Measurements from ENCODE around the gene PERCC1. TPM values are rescaled to one million over a fixed set of nuclear protein-coding genes. Genes with fewer than 3 reads are reported as not detected.

The PERCC1 gene
- total and polyA plus RNA-seq, 8 donors = 0.16 to 0.23 TPM; not detected in 6

DNA sequence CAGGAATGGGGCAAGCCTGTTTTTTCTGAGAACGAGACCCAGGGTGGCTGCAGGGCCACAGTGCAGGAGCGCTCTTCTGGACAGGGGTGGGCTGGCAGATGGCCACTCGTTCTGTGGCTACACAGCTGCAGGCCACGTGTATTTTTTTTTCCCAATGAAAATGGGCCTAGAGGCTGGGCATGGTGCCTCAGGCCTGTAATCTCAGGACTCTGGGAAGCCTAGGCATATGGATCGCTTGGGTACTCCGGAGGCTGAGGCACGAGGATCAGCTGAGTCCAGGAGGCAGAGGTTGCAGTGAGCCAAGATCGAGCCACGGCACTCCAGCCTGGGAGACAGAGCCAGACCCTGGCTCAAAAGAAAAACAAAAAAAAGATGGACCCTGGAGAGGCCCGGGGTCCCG is 23.1 kb upstream of the PERCC1 start:
- H3K27ac ChIP-seq = peak overlapping the region in 2 of 4 donors; percentile 27 to 38
- peak overlapping the region in 2 of 4 donors; percentile 36 to 52 for H3K4me3 ChIP-seq
- 7 to 12% methylated on average over 11 of the region's 11 CpGs for WGBS, 2 donors
- TF ChIP-seq, protein P1, sequence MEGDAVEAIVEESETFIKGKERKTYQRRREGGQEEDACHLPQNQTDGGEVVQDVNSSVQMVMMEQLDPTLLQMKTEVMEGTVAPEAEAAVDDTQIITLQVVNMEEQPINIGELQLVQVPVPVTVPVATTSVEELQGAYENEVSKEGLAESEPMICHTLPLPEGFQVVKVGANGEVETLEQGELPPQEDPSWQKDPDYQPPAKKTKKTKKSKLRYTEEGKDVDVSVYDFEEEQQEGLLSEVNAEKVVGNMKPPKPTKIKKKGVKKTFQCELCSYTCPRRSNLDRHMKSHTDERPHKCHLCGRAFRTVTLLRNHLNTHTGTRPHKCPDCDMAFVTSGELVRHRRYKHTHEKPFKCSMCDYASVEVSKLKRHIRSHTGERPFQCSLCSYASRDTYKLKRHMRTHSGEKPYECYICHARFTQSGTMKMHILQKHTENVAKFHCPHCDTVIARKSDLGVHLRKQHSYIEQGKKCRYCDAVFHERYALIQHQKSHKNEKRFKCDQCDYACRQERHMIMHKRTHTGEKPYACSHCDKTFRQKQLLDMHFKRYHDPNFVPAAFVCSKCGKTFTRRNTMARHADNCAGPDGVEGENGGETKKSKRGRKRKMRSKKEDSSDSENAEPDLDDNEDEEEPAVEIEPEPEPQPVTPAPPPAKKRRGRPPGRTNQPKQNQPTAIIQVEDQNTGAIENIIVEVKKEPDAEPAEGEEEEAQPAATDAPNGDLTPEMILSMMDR (IDR thresholded peaks at IDR 0.05) = no peak
- no peaks in the 10 kb centered on the region for H3K27me3 ChIP-seq
- FAIRE-seq (no peak), DNase-seq (peak in 1 of 6 donors; percentile 41), ATAC-seq (peak; percentile 23 to 47 (median 40))
- H3K4me1 ChIP-seq = peaks cover 3 to 5% (median 4%) of the 10 kb centered on the region in 3 donors
- no peaks in the 10 kb centered on the region for H3K36me3 ChIP-seq
- no peaks in the 10 kb centered on the region for H3K9me3 ChIP-seq
- intact Hi-C loops (cut with DNase I) = no loop called here

DNA sequence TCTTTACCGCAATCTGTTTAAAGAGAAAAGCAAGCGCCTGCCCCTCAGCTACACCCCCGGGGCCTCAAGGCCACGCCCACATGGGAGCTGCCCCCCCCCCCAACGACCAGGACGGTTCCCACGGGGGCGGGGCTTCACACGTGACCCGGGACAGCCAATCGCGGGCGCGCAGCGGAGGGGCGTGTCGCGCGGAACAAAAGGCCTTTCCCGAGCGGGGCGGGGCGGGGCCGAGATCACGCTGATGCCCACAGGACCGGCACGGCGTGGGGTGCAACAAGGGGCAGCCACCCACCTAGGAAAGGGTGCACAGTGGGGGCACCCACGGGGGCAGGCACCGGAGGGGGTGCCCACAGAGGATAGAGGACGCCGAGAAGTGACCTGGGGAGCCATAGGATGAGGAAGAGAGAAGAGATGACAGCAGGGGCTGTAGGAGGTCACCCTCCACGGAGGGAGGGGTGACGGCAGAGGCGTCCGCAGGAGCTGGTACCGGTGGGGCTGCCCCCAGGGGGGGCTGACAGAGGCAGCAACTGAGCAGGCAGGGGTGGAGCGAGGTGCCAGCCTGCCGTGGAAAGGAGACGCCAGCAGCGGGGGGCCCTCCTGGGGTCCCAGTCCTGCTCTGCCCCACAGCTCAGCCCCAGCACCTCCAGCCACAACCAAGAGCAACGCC is 22.6 kb upstream of the PERCC1 start:
- Histone ChIP-seq H3K4me3 (peak overlapping the region in 3 of 4 donors; percentile 33 to 52 (median 36)), H3K27me3 (no peaks in the 10 kb centered on the region), H3K27ac (peak overlapping the region in 2 of 4 donors; percentile 27 to 38), H3K36me3 (no peaks in the 10 kb centered on the region), H3K9me3 (no peaks in the 10 kb centered on the region), H3K4me1 (peaks cover 3 to 5% (median 4%) of the 10 kb centered on the region in 3 donors)
- TF ChIP-seq, protein P1 (IDR thresholded peaks at IDR 0.05) = no peak
- WGBS, 2 donors = 2 to 3% methylated on average over 40 to 42 of the region's 42 CpGs
- FAIRE-seq (peak; percentile 63), ATAC-seq (peak; percentile 95 to 98 (median 97)), DNase-seq (peak; percentile 88 to 99 (median 95))
- intact Hi-C loops (cut with DNase I) = no loop called here

GRCh38 chr16:1412847-1413246 is 18.0 kb upstream of the PERCC1 start:
- Histone ChIP-seq H3K27ac (no peak overlapping the region), H3K4me3 (no peak overlapping the region)
- TF ChIP-seq, protein P1 (IDR thresholded peaks at IDR 0.05) = no peak

DNA sequence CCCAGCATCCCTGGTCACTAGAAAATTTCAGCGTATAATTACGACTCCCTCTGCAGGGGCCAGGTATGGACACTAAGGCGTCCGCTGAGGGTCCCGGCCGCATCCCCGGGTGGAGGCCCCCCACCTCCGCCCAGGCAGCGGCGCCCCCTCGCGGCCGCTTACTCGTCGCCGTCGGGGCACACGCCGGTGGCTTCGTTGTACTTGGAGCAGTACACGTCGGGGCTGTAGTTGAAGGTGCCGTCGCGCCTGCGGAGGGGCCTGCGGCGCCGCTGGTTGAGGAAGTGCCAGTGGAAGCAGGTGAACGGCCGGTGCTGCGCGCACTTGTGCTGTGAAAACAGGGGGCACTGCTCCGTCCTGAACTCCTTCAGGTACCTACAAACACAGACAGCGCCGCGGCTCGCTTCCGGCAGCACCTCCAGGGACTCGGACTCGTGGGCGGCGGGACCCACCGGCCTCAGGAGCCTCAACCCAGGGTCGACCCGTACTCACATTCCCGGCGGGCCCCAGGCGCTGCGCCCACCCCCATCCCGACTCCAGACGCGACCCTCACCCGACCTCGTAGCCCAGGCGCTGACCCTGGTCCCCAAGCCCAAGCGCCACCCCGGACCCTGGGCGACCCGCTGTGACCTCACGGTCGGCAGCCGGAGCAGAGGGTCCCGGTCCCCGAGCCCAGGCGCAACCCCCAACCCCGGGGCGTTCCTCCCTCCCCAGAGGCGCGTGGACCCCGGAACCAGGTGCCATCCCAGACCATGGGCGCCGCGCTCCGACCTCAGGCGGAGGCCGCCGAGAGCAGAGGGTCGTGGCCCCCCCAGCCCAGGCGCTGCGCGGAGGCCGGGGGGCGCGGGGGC is 17.0 kb upstream of the PERCC1 start:
- H3K27me3 ChIP-seq = no peaks in the 10 kb centered on the region
- intact Hi-C loops (cut with DNase I) = no loop called here
- no peaks in the 10 kb centered on the region for H3K9me3 ChIP-seq
- TF ChIP-seq, protein P1 (IDR thresholded peaks at IDR 0.05) = peak; percentile 19 to 48 (median 24)
- peaks cover 0 to 6% (median 0%) of the 10 kb centered on the region in 3 donors for H3K4me1 ChIP-seq
- FAIRE-seq (no peak), ATAC-seq (peak; percentile 36 to 75 (median 64)), DNase-seq (peak; percentile 36 to 87 (median 60))
- H3K36me3 ChIP-seq = no peaks in the 10 kb centered on the region
- peak overlapping the region; percentile 39 to 72 (median 64) for H3K27ac ChIP-seq
- peak overlapping the region; percentile 87 to 94 (median 88) for H3K4me3 ChIP-seq
- WGBS, 2 donors = 4 to 5% methylated on average over 63 to 85 of the region's 85 CpGs

More at GRCh38 chr16:1412847-1413246, 18.0 kb upstream of the PERCC1 start:
- no peak for ATAC-seq
- 69 to 88% methylated on average over 2 of the region's 2 CpGs for WGBS, 2 donors
- no peak for DNase-seq
- H3K36me3 ChIP-seq = no peaks in the 10 kb centered on the region
- H3K9me3 ChIP-seq = no peaks in the 10 kb centered on the region
- intact Hi-C loops (cut with DNase I) = no loop called here
- no peaks in the 10 kb centered on the region for H3K27me3 ChIP-seq
- peaks cover 3 to 5% (median 4%) of the 10 kb centered on the region in 3 donors for H3K4me1 ChIP-seq
- no peak for FAIRE-seq

All from pancreas (tissue), 10 donors.